ENCODE measurements around the gene PPY. TPM values are rescaled to one million over a fixed set of nuclear protein-coding genes. Genes with fewer than 3 reads are reported as not detected.

Gene PPY
- total RNA-seq: not detected in 2 replicates
- total RNA-seq (2013): not detected
- polyA plus RNA-seq: not detected in 2 replicates
- polyA minus RNA-seq: not detected in 2 replicates

GRCh38 chr17:43942051-43942685 is at the start of gene PPY:
Gene PPY (minus strand): TSS chr17:43942476. CDS start chr17:43941654, 822 bp downstream.
- no peak within 1 kb of the TSS for H3K27ac ChIP-seq (ENCODE audit: low read length in 2 of 2)
- no peaks in the 10 kb centered on the region for H3K9me3 Mint-ChIP-seq (ENCODE audit: insufficient read depth)
- peaks cover 36% of the 10 kb centered on the region for H3K27me3 Mint-ChIP-seq
- no peak within 1 kb of the TSS for H2AFZ ChIP-seq (ENCODE audit: insufficient read depth, low read depth, low read length, poor library complexity, severe bottlenecking)
- no peak within 1 kb of the TSS for H3K27ac Mint-ChIP-seq
- ChIA-PET POLR2A (no interaction called here), CTCF (interaction anchor here (1.3 to 6.0 kb wide), 7 partner anchors 20 to 413 kb away, joined by 3 to 180 read pairs (median 5); no protein-coding TSS in a partner anchor)
- TF ChIP-seq, protein P1, sequence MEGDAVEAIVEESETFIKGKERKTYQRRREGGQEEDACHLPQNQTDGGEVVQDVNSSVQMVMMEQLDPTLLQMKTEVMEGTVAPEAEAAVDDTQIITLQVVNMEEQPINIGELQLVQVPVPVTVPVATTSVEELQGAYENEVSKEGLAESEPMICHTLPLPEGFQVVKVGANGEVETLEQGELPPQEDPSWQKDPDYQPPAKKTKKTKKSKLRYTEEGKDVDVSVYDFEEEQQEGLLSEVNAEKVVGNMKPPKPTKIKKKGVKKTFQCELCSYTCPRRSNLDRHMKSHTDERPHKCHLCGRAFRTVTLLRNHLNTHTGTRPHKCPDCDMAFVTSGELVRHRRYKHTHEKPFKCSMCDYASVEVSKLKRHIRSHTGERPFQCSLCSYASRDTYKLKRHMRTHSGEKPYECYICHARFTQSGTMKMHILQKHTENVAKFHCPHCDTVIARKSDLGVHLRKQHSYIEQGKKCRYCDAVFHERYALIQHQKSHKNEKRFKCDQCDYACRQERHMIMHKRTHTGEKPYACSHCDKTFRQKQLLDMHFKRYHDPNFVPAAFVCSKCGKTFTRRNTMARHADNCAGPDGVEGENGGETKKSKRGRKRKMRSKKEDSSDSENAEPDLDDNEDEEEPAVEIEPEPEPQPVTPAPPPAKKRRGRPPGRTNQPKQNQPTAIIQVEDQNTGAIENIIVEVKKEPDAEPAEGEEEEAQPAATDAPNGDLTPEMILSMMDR (IDR thresholded peaks at IDR 0.05): no peak
- no peak for TF ChIP-seq EZH2 (IDR thresholded peaks at IDR 0.05; ENCODE audit: borderline replicate concordance, insufficient read depth, low read depth, low read length, poor library complexity, severe bottlenecking)
- H3K4me3 ChIP-seq (ENCODE audit: control extremely low read depth in 1 of 5, extremely low read depth in 1 of 5, insufficient read depth in 1 of 5, low read depth in 2 of 5, low read length in 4 of 5): no peak within 1 kb of the TSS
- no peak within 1 kb of the TSS for H3K4me3 Mint-ChIP-seq
- ATAC-seq (ENCODE audit: low read depth) (no peak), DNase-seq (no peak)
- intact Hi-C loops (cut with micrococcal nuclease): loop anchor here (5.0 kb wide), 1 partner anchor 410 kb away; no protein-coding TSS in a partner anchor
- WGBS (ENCODE audit: insufficient coverage): 93% methylated on average over 17 of the region's 17 CpGs
- H3K36me3 ChIP-seq (replicated peaks in 1 of 2; ENCODE audit: control extremely low read depth in 1 of 2, control insufficient read depth in 1 of 2, extremely low read depth in 1 of 2, insufficient read depth in 2 of 2, low read length in 1 of 2): no peaks in the 10 kb centered on the region
- H3K9ac ChIP-seq (ENCODE audit: low read length): no peak within 1 kb of the TSS
- H4K20me1 ChIP-seq (ENCODE audit: control insufficient read depth, insufficient read depth, low read length, poor library complexity, severe bottlenecking): no peaks in the 10 kb centered on the region
- H3K27me3 ChIP-seq (replicated peaks in 1 of 4; ENCODE audit: control extremely low read depth in 1 of 4, control insufficient read depth in 3 of 4, insufficient read depth in 4 of 4, low read length in 3 of 4): peaks cover 0 to 30% (median 7%) of the 10 kb centered on the region in 4 experiments
- H3K4me1 ChIP-seq (ENCODE audit: control insufficient read depth in 2 of 2, insufficient read depth in 2 of 2, low read length in 2 of 2): peaks cover 10 to 11% of the 10 kb centered on the region in 2 donors
- H3K4me2 ChIP-seq (replicated peaks; ENCODE audit: low read depth, low read length, poor library complexity, severe bottlenecking): no peak within 1 kb of the TSS
- H3K79me2 ChIP-seq (ENCODE audit: control insufficient read depth, insufficient read depth, low read length): no peaks in the 10 kb centered on the region
- H3K4me1 Mint-ChIP-seq: peaks cover 11% of the 10 kb centered on the region
- H3K9me3 ChIP-seq (ENCODE audit: control extremely low read depth in 1 of 3, control insufficient read depth in 2 of 3, insufficient read depth in 1 of 3, low read length in 2 of 3): no peaks in the 10 kb centered on the region

DNA sequence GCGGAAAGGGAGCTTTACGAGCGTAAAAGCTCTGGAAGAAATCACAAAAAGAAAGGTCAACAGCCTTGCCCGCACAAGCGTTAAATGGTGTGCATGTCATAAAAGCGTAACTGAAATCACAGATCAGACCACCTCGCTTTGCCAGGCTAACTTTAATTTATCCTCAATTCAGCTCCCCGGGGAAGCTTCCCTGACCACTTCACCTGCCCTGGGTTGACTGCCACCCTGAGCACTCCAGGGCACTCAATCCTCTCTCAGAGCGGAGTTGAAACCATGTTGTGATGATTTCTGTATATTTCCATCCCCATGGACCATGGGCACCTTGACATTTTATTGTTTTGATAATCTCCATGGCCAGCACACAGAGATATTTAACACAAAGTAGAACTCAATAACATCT is 46.0 kb upstream of the PPY start:
- Histone ChIP-seq H3K4me1 (ENCODE audit: control insufficient read depth in 2 of 2, insufficient read depth in 2 of 2, low read length in 2 of 2) (peaks cover 8 to 9% of the 10 kb centered on the region in 2 donors), H3K36me3 (replicated peaks in 1 of 2; ENCODE audit: control extremely low read depth in 1 of 2, control insufficient read depth in 1 of 2, extremely low read depth in 1 of 2, insufficient read depth in 2 of 2, low read length in 1 of 2) (no peaks in the 10 kb centered on the region), H3K4me2 (replicated peaks; ENCODE audit: low read depth, low read length, poor library complexity, severe bottlenecking) (no peak overlapping the region), H3K27ac (ENCODE audit: low read length in 2 of 2) (no peak overlapping the region), H3K27me3 (replicated peaks in 1 of 4; ENCODE audit: control extremely low read depth in 1 of 4, control insufficient read depth in 3 of 4, insufficient read depth in 4 of 4, low read length in 3 of 4) (peaks cover 0 to 28% (median 15%) of the 10 kb centered on the region in 4 experiments), H2AFZ (ENCODE audit: insufficient read depth, low read depth, low read length, poor library complexity, severe bottlenecking) (no peak overlapping the region), H3K79me2 (ENCODE audit: control insufficient read depth, insufficient read depth, low read length) (no peaks in the 10 kb centered on the region), H3K9ac (ENCODE audit: low read length) (no peak overlapping the region), H3K9me3 (ENCODE audit: control extremely low read depth in 1 of 3, control insufficient read depth in 2 of 3, insufficient read depth in 1 of 3, low read length in 2 of 3) (peaks cover 0 to 3% (median 0%) of the 10 kb centered on the region in 3 donors), H3K4me3 (ENCODE audit: control extremely low read depth in 1 of 5, extremely low read depth in 1 of 5, insufficient read depth in 1 of 5, low read depth in 2 of 5, low read length in 4 of 5) (no peak overlapping the region), H4K20me1 (ENCODE audit: control insufficient read depth, insufficient read depth, low read length, poor library complexity, severe bottlenecking) (no peaks in the 10 kb centered on the region)
- POLR2A ChIA-PET: no interaction called here
- Mint-ChIP-seq H3K27ac (no peak overlapping the region), H3K4me3 (no peak overlapping the region), H3K27me3 (peaks cover 39% of the 10 kb centered on the region), H3K9me3 (ENCODE audit: insufficient read depth) (no peaks in the 10 kb centered on the region), H3K4me1 (peaks cover 2% of the 10 kb centered on the region)
- WGBS (ENCODE audit: insufficient coverage): 97% methylated on average over 8 of the region's 9 CpGs
- ATAC-seq (ENCODE audit: low read depth) (no peak), DNase-seq (no peak)
- CTCF ChIA-PET: no interaction called here
- intact Hi-C loops (cut with micrococcal nuclease): no loop called here
- TF ChIP-seq, protein P1 (IDR thresholded peaks at IDR 0.05): no peak
- no peak for TF ChIP-seq EZH2 (IDR thresholded peaks at IDR 0.05; ENCODE audit: borderline replicate concordance, insufficient read depth, low read depth, low read length, poor library complexity, severe bottlenecking)

All from B cell (primary cell).